Measurements from ENCODE around the gene ALOX5.

DNA sequence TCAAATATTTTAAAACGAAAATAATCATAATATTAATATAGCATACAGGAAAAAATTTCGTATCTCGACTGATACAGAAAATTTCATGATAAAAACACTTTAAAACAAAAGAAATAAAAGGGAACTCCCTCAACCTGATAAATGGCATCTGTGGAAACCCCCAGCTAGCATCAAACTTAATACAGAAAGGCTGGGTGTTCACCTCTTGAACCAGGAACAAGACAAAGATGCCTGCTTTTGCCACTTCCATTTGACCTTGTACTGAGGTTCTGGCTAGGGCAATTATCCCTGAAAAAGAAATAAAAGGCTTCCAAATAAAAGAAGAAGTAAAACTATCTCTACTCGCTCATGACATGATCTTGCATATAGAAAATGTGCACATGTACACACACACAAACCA is 2.5 kb upstream of the ALOX5 start:
- TF ChIP-seq, protein P1, sequence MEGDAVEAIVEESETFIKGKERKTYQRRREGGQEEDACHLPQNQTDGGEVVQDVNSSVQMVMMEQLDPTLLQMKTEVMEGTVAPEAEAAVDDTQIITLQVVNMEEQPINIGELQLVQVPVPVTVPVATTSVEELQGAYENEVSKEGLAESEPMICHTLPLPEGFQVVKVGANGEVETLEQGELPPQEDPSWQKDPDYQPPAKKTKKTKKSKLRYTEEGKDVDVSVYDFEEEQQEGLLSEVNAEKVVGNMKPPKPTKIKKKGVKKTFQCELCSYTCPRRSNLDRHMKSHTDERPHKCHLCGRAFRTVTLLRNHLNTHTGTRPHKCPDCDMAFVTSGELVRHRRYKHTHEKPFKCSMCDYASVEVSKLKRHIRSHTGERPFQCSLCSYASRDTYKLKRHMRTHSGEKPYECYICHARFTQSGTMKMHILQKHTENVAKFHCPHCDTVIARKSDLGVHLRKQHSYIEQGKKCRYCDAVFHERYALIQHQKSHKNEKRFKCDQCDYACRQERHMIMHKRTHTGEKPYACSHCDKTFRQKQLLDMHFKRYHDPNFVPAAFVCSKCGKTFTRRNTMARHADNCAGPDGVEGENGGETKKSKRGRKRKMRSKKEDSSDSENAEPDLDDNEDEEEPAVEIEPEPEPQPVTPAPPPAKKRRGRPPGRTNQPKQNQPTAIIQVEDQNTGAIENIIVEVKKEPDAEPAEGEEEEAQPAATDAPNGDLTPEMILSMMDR (IDR thresholded peaks at IDR 0.05; ENCODE audit: low read length) = no peak
- TF ChIP-seq EZH2 (optimal IDR thresholded peaks at IDR 0.05; ENCODE audit: low read depth, low read length) = no peak
